ENCODE data around the gene IFNL4. TPM values are rescaled to one million over a fixed set of nuclear protein-coding genes. Genes with fewer than 3 reads are reported as not detected.
"Not testable (repeated sequence)": the region's sequence is repeated elsewhere in the genome, so short reads cannot be mapped to it uniquely, and the experiment has no call there.

IFNL4 gene
- total RNA-seq, 1 experiment from 2014 or later = not detected

DNA sequence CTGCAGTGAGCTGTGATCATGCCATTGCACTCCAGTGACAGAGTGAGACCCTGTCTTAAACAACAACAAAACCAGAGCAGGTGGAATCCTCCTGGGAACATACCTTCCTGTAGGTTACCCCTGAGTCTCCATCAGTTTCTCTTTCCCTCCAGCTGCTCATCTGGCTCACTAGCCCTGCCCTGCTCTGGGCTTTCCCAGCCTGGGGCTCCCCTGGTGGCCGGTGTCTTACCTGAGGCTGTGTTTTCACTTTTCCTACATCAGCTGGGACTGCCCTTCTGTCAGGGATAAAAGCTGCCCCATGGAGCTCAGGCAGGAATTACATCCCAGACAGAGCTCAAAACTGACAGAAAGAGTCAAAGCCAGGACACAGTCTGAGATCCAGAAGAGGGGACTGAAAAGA, 19.4 kb upstream of the IFNL4 start, which contains the start of gene IFNL2:
Gene IFNL2, plus strand, starts transcription at position 312 of the 400 bp plus-strand sequence. CDS start 173 bp downstream, outside the sequence.
- DNase-seq; H3K36me3 Mint-ChIP-seq (ENCODE audit: insufficient read depth, unreplicated experiment); H3K27me3 ChIP-seq (replicated peaks; ENCODE audit: control insufficient read depth, insufficient read depth, low read length); H3K36me3 ChIP-seq (ENCODE audit: control insufficient read depth, insufficient read depth, low read length); H3K9me3 Mint-ChIP-seq (ENCODE audit: unreplicated experiment); POLR2A ChIA-PET; H3K4me3 Mint-ChIP-seq (ENCODE audit: unreplicated experiment); H3K4me3 ChIP-seq (ENCODE audit: low read depth, low read length); H3K4me1 ChIP-seq; H3K9me3 ChIP-seq; intact Hi-C loops (cut with micrococcal nuclease; ENCODE audit: unreplicated experiment); H3K27me3 Mint-ChIP-seq (ENCODE audit: insufficient read depth, unreplicated experiment); BruUV-seq (replicated peaks): not testable (repeated sequence)
- Mint-ChIP-seq H3K4me1 (ENCODE audit: low read depth, unreplicated experiment) (peaks cover 17% of the 10 kb centered on the region), H3K27ac (ENCODE audit: unreplicated experiment) (peak within 1 kb of the TSS; percentile 5)
- CTCF ChIA-PET = interaction anchor here (0.6 kb wide), 1 partner anchor 78 kb away, joined by 4 read pairs; no protein-coding TSS in a partner anchor

DNA sequence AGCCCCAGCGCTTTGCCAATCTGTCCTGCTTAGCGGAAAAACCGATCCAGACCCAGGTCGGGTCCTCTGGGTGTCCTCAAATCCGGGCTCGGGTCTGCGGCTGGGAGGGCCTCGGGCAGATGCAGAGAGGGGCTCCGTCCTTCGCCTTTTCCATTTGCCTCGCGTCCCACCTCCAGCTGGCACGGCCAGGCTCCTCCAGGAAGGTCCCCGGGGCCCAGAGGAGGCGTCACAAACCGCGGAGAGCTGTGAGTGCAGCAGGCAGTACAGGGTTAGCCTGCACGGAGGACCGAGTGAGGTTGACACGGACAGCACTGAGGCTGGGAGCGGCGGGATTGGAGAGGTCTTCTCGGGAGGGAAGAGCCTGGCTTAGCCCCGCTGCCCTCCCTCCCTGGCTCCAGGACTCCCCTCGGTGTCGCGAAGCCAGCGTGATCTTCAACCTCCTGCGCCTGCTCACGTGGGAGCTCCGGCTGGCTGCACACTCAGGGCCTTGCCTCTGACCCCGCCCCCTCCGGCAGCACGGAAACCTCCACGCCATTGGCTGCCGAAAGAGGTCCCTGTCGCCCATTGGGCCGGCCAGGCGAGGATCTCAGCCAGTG, 16.8 kb upstream of the IFNL4 start:
- Histone ChIP-seq H3K9me3 (peaks cover 4% of the 10 kb centered on the region; the same call in 1 of the 2 replicates), H3K36me3 (ENCODE audit: control insufficient read depth, insufficient read depth, low read length) (no peaks in the 10 kb centered on the region), H3K4me1 (peaks cover 32% of the 10 kb centered on the region), H3K27me3 (replicated peaks; ENCODE audit: control insufficient read depth, insufficient read depth, low read length) (no peaks in the 10 kb centered on the region), H3K4me3 (ENCODE audit: low read depth, low read length) (no peak overlapping the region)
- Mint-ChIP-seq H3K4me1 (ENCODE audit: low read depth, unreplicated experiment) (peaks cover 28% of the 10 kb centered on the region), H3K27me3 (ENCODE audit: insufficient read depth, unreplicated experiment) (no peaks in the 10 kb centered on the region), H3K27ac (ENCODE audit: unreplicated experiment) (no peak overlapping the region), H3K9me3 (ENCODE audit: unreplicated experiment) (peaks cover 9% of the 10 kb centered on the region), H3K36me3 (ENCODE audit: insufficient read depth, unreplicated experiment) (no peaks in the 10 kb centered on the region), H3K4me3 (ENCODE audit: unreplicated experiment) (no peak overlapping the region)
- BruUV-seq (replicated peaks) = no TSS peak
- POLR2A ChIA-PET = no interaction called here
- CTCF ChIA-PET = no interaction called here
- DNase-seq = no peak
- intact Hi-C loops (cut with micrococcal nuclease; ENCODE audit: unreplicated experiment) = no loop called here
- TF ChIP-seq, protein P1, sequence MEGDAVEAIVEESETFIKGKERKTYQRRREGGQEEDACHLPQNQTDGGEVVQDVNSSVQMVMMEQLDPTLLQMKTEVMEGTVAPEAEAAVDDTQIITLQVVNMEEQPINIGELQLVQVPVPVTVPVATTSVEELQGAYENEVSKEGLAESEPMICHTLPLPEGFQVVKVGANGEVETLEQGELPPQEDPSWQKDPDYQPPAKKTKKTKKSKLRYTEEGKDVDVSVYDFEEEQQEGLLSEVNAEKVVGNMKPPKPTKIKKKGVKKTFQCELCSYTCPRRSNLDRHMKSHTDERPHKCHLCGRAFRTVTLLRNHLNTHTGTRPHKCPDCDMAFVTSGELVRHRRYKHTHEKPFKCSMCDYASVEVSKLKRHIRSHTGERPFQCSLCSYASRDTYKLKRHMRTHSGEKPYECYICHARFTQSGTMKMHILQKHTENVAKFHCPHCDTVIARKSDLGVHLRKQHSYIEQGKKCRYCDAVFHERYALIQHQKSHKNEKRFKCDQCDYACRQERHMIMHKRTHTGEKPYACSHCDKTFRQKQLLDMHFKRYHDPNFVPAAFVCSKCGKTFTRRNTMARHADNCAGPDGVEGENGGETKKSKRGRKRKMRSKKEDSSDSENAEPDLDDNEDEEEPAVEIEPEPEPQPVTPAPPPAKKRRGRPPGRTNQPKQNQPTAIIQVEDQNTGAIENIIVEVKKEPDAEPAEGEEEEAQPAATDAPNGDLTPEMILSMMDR (IDR thresholded peaks at IDR 0.05; ENCODE audit: insufficient read depth in 1 of 2, low read depth in 1 of 2, low read length in 1 of 2, severe bottlenecking in 1 of 2, unreplicated experiment in 1 of 2) = no peak

DNA sequence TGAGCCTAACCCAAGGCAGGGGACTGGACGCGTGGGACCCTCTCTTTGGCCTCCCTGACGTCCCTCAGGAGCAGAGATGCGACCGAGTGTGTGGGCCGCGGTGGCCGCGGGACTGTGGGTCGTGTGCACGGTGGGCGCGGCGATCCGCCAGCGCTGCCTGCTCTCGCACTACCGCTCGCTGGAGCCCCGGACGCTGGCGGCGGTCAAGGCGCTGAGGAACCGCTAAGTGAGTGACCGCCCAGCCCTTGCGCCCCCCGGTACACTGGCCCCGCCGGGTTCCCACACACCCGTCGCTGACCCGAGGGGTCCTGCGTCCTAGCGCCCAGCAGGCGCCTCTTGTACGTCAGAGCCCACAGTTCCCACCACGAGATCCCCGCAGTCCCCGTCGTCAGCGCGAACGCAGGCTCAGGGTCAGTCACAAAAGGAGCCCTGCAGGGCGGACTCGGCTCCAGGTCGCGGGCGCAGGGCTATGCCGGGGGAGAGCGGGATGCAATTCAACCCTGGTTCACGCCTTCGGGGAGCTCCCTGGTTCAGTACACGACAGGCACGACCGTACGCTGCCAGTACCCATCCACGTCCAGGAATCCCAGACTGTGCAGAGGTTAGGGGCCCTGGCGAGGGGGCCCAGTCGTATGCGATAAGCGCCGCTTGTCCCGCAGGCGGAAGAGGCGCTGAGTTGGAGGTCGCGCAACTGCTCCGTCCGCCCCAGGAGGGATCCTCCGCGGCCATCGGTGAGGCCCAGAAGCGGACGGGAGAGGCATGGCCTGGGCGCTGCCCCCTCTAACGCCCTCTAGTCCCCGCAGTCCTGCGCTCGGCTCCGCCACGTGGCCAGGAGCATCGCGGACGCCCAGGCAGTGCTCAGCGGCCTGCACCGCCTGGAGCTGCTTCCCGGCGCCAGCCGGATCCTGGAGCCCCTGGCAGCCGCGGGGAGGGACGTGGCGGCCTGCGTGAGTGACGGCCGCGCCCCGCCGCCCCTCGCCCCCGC, 15.9 kb upstream of the IFNL4 start:
- no peak for DNase-seq
- CTCF ChIA-PET = no interaction called here
- peaks cover 40% of the 10 kb centered on the region for H3K4me1 ChIP-seq

More for the DNA sequence above, 15.9 kb upstream of the IFNL4 start:
- H3K4me3 Mint-ChIP-seq (ENCODE audit: unreplicated experiment) = no peak overlapping the region
- H3K27ac Mint-ChIP-seq (ENCODE audit: unreplicated experiment) = no peak overlapping the region
- H3K36me3 Mint-ChIP-seq (ENCODE audit: insufficient read depth, unreplicated experiment) = no peaks in the 10 kb centered on the region
- Histone ChIP-seq H3K36me3 (ENCODE audit: control insufficient read depth, insufficient read depth, low read length) (no peaks in the 10 kb centered on the region), H3K27me3 (replicated peaks; ENCODE audit: control insufficient read depth, insufficient read depth, low read length) (no peaks in the 10 kb centered on the region), H3K4me3 (ENCODE audit: low read depth, low read length) (no peak overlapping the region), H3K9me3 (peaks cover 4% of the 10 kb centered on the region; the same call in 1 of the 2 replicates)
- intact Hi-C loops (cut with micrococcal nuclease; ENCODE audit: unreplicated experiment) = no loop called here
- no peaks in the 10 kb centered on the region for H3K27me3 Mint-ChIP-seq (ENCODE audit: insufficient read depth, unreplicated experiment)
- TF ChIP-seq, protein P1 (IDR thresholded peaks at IDR 0.05; ENCODE audit: insufficient read depth in 1 of 2, low read depth in 1 of 2, low read length in 1 of 2, severe bottlenecking in 1 of 2, unreplicated experiment in 1 of 2) = no peak
- no TSS peak for BruUV-seq (replicated peaks)
- POLR2A ChIA-PET = no interaction called here
- peaks cover 9% of the 10 kb centered on the region for H3K9me3 Mint-ChIP-seq (ENCODE audit: unreplicated experiment)
- peaks cover 20% of the 10 kb centered on the region for H3K4me1 Mint-ChIP-seq (ENCODE audit: low read depth, unreplicated experiment)
